HG02870 (cell line): ENCODE results near the gene DENND4C.
A peak's percentile ranks its signal among the peaks of the same experiment; 100 is the strongest.
"Not testable (repeated sequence)": the region's sequence is repeated elsewhere in the genome, so short reads cannot be mapped to it uniquely, and the experiment has no call there.

ENCODE experiments used
- ATAC-seq: cut with Tn5 transposase; IDR thresholded peaks from one replicate; pipeline ENCODE4 v1.9.1; 2021; ENCODE audit warnings: mild to moderate bottlenecking, moderate library complexity; ENCODE audit not compliant: unreplicated experiment

Gene DENND4C

DNA sequence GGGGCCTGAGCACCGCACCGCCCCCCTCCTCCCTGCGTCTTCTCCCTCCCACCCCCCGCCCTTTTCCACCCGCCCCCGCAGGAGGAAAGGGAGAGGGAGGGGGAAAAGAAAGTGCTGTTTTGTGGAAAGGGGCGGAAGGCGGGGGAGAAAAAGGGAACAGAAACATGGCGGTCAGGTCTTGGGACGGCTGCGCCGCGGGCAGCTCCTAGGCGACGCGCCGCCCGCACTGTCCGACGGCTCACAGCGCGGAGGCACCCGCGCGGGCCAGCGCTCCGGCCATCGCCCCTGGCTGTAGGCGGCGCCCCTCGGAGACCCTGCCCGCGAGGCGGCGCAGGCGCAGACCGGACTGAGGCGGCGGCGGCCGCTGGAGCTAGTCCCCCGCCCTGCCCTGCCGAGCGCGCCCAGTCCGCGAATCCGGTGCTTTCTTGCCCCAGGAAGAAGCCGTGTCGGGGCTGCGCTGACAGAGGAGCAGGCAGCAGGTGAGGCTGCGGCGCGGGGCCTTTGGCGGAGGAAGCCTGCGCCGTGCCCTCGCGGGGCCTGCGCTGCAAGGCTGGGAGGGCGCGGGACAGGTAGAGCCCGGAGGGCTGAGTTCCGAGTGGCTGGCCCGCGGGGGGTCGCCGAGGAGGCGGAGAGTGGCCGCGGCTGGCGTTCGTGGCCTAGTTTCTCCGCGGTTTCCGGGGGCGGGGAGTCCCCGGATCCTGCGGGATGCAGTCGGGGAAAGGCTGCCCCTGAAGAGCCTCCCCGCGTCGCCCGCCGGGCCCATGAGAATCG, at the start of gene DENND4C:
DENND4C (plus strand) TSS at position 339 of the 771 bp plus-strand sequence. CDS start 45,482 bp downstream, outside the sequence.
- ATAC-seq, result peak; percentile 70

DNA sequence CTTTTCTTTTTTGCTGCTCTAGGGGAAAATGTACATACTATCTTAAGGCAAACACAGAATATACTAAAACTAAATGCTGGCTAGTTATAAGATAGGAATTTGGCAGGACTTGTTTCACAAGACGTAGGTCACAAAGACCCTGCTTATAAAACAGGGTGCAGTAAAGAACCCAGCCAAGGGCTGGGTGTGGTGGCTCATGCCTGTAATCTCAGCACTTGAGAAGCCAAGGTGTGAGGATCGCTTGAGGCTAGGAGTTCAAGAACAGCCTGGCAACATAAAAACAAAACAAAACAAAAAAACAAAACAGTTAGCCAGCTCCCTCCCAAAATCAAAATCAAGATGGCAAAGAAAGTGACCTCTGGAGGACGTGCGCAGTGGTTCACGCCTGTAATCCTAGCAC, 49.5 kb upstream of the DENND4C start:
- no peak for ATAC-seq

DNA sequence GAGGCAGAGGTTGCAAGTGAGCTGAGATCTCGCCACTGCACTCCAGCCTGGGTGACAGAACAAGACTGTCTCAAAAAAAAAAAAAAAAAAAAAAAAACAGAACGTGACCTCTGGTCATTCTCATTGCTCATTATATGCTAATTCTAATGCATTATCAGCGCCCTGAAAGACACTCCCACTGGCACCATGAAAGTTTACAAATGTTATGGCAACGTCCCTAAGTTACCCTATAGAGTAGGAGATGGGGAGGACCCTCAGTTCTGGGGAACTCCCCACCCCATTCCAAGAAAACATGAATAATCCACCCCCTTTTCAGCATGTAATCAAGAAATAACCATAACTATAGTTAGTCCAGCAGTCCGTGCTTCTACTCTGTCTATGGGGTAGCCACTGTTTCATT, 48.9 kb upstream of the DENND4C start:
- ATAC-seq, result no peak

DNA sequence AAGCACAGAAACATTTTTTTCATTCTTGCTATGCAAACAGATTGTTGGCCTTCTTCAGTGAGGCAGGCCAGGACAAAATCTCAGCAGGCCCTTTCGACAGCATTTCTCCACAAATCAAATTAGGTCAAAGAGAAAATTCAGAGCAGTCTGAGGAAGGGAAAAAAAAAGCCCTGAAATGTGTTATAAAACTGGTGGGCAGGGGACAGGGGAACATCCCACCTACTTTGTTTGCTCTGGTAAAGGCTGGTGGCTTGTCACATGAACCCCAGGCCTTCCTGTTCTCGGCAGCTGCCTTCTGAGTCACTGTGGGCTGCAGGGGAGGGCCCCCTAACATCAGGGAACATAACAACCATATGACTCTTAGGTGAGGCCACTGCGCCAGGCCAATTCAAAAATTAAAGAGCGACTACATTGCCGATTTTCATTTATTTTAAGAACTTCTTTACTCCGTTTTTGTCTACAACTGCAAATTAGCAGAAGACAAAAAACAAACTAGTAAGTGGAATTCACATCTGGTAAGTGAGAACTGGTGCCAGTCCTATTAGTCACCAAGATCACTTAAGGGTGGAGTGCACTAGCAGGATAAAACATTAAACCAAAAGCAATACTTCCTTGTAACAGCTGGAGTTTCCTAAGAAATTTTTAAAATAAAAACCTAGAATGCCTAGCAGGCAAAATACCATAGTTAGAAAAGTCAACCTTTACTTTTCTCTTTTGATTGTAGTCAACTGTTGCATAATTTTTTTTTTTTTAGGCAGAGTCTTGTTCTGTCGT, 46.2 kb upstream of the DENND4C start:
- ATAC-seq, result peak; percentile 99

DNA sequence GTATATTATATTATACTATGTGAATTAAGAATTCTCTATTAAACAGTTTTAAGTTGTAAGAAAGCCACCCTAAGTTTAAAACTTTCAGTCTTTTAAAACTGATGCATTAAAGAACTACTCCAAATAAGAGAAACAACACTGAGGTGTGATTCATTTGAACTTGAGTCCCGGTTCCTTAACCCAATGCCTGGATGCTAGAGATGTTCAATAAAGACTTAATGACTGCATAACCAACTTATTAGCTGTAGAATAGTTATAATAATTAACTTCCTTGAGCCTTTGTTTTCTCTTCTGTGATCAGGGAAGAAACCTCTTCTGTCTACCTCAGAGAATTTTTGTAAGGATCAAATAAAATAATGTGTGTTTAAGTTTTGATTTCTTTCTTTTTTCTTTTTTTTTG, 45.3 kb upstream of the DENND4C start:
- no peak for ATAC-seq

DNA sequence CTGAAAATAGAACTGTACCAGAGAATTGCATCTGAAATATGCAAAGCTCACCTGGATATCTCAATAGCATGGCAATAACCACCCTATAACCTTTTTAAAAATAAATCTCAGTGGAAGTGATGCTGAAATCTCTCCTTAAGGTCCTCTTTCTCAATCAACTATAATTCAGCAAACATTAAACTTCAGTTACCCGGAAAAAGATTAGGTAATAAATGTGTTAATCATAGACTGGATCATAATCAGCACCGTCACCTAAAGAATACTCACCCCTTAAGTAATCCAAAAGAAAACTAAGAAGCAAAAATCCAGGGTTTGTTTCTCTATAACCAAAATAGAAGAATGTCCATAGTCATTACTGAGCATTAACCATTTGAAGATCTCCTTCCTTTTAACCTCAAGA, 44.3 kb upstream of the DENND4C start:
- no peak for ATAC-seq

DNA sequence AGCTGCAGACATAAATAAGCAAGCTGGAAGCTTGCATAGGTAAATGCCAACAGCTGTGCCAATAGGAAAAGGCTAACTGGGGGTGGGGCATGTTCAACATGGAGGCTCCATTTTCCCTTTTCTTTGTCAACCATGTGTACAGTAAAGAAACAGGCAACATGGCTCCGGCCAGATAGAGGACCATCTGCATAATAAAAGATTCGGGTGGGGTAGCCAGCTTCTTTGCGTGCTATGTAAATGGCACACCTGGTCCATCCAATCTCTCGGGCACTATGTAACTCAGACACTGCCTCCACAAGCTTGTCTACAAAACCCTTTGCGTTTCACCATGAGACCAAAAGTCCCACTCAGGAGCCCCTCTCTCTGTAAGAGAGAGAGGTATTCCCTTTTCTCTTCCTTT, 41.7 kb upstream of the DENND4C start:
- no peak for ATAC-seq

DNA sequence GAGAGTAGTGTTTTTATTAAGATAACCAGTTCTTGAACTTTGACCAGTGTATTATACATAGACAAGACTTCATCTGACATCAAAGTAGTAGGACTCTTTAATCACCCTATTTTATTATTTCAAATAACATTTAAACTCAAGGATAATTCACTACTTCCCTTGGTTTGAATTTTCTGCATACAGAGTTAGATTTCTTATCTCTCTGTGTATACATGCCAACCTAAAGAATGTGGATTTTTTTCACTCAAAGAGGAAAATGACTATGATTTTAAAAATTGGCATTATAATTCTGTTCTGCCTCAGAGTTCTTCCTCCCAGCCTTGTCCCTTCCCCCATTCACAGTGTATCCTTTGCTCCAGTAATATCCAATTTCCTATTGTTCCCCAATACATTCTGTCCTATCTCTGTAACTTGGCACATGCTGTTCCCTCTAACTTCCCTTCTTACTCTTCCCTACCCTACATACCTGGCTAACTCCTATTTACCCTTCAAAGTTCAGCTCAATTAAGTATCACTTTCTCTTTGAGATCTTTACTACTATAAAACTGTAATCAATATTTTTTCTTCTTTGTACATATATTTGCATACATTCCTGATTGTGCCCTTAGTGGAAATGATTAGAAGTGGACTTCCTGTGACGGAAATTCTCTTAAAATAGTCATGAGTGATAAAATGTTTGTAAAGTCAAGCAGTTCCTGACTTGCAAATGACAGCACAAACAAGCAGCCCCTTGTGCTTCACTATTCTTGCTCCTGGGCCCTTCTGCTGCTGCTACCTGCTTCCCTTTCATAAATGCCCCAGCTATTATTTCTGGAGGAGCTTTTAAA, 38.1 kb upstream of the DENND4C start:
- no peak for ATAC-seq

DNA sequence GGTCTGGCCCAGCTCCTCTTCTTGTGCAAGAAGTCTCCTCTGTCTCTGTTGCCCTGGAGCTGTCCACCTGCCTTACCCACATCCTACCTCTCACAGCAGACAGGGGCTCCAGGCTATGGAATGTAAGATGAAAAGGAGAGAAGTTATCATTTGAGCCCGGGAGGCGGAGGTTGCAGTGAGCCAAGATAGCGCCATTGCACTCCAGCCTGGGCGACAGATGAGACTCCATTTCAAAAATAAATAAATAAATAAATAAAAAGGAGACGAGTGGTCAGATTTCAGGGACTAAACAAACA, 37.5 kb upstream of the DENND4C start:
- no peak for ATAC-seq

DNA sequence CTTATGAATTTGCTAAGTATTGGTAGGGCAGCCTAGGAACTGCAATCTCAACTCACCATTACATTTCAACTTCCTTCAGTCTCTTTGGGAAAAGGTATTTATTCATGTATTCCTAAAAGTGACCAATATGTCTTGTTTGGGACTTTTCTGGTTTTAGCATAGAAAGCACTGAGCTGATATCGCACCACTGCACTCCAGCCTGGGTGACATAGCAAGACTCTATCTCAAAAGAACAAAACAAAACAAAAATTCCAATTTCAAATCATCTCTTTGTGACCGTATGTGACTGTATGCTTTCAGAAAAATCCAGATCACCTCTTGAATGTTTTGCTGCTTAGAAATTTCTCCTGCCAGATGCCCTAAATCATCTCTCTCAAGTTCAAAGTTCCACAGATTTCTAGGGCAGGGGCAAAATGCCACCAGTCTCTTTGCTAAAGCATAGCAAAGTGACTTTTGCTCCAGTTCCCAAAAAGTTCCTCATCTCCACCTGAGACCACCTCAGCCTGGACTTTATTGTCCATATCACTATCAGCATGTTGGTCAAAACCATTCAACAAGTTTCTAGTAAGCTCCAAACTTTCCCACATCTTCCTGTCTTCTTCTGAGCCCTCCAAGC, 37.0 kb upstream of the DENND4C start:
- not testable (repeated sequence) for ATAC-seq

DNA sequence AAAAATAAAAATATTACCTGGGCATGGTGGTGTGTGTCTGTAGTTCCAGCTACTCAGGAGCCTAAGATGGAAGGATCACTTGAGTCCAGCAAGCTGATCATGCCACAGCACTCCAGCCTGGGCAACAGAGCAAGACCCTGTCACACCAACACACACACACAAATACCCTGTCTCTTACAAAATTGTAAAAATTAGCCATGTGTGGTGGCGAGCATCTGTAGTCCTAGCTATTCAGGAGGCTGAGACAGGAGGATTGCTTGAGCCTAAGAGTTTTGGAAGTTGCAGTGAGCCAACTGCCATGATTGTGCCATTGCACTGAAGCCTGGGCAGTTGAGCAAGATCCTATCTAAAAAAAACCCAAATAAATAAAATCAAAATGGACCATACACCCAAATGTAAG, 32.1 kb upstream of the DENND4C start:
- no peak for ATAC-seq

DNA sequence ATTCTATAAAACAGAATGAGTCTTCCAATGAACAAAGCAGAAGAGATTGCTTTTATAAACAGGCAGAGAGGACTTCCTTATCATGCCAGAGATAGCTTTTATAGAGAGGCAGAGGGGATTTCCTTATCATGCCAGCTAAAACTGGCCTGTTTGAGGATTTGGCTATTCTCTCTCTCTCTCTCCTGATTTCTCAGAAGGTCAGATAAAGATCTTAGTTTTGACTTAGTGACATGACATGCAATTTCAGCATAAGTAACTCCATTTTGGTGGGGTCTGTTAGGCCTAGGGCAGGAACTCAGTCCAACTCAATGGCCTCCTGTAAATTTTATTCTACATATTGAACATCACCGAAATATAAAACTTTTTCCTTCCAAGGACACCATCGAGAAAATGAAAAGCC, 31.5 kb upstream of the DENND4C start:
- ATAC-seq, result no peak

DNA sequence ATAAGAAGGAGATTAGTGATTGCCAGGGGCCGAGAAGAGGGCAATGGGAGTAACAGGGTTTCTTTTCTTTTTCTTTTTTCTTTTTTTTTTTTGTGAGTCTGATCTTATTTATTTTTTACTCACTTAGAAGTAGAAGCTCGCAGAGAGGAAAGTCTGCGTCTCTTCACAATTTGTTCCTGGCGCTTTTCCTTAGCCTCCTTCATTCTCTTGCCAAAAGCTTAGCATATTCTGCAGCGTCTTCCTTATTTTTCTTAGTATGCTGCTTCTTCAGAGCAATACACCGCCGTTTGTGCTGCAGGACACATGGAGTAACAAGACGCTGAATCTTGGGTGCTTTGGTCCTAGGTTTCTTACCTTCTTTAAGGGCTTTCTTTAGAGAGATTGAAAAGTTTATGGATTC, 30.3 kb upstream of the DENND4C start:
- ATAC-seq, result no peak

DNA sequence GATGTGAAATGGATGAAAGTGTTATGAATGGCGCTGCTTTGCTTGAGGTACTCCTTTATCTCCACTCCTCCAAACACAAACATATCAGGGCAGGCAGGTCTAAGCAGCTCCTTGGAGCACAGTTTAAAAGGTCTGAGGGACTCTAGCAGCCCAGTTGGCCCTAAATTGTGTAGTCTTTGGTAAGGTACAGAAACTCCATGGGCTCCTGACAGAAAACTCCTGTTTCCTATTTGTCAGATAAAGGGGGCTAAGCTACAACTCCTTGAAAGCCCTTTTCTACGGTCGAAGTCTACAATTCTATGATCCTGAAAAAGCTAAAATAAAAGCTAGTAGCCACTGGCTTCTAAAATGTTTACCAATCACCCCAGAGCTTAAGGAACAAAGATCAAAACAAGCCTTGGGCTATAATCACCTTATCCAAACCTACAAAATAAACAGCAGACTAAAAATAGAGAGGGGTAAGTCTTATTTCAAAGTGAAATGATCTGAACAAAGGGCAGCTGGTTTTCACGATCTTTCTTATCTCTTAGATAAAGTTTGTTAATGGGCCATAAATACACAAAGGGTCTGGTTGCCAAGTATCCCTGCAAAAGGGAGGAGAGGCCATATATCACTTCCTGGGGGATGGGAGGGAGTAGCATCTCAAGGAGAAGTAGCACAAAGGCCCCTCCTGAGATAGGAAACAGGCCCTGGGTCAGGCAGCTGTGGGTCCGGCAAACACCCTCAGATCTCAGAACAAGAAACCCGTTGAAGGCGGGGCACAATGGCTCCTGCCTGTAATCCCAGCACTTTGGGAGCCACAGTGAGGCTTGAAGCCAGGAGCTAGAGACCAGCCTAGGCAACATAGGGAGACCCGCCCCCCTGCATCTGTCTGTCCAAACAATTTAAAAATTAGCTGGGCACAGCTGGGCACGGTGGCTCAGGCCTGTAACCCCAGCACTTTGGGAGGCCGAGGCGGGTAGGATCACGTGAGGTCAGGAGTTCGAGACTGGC, 28.3 kb upstream of the DENND4C start:
- ATAC-seq, result no peak

DNA sequence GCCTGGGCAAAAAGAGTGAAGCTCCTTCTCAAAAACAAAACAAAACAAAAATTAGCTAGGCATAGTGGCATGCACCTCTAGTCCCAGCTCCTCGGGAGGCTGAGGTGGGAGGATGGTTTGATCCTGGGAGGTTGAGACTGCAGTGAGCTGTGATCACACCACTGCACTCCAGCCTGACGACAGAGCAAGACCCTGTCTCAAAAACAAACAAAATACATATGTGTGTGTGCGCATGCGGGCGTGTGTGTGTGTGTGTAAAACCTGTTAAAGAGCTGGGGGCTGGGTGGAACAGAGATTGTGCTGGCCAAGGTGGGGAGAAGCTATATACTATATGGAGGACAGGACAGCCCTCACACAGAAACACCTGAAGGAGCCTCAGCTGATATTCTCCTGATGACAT, 27.4 kb upstream of the DENND4C start:
- ATAC-seq, result no peak

DNA sequence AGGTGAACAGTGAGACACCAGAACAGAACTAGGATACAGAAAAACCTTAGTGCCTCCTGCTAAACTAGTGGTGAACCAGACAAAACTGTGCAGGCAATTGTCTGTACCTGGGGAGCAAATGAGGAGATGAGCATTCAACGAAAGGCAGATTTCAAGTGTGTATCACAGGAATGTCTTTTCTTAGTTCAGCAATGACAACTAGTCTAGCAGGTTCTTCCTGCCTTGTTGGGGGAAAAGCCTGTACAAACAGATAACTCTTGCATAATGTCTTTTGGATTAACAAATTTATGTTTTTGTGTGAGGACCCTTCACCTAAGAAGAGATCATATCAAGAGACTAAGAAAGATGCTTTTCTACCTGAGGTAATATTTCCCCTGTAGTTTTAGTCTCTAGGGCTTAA, 21.8 kb upstream of the DENND4C start:
- no peak for ATAC-seq

DNA sequence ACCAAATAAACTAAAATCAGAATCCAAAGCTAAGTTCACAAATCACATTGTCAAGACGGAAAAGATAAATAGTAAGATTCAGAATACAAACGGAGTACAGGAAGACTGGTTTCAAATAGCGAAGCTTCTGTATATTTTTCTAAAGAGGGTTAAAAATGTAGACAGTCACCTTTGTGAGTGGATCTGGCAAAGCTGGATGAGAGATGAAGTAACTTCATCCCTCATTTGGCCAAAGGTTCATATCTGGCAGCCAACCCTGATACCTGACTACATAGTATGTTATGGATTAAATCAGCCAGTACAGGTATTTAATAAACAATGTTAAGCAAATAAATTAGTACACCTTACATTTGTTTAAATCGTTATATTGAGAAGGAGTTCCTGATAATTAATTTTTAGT, 21.3 kb upstream of the DENND4C start:
- ATAC-seq, result no peak

DNA sequence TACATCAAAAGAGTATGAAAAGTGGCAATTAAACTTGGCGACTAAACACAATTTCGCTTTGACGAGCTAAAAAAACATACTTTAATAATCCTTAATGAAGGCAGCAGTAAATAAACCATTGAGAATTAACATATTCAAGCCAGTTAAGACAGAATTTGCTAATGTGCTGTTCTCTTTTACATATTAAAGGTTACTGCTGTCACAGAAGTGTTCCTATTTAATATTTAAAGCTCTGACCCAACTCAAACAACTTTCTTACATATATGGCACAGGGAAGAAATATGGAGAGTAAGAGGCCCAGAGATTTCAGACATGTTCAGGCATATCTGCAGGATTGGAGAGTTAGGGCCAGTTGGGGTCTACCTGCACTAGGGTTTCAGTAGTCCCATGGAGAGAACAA, 16.7 kb upstream of the DENND4C start:
- ATAC-seq, result no peak

DNA sequence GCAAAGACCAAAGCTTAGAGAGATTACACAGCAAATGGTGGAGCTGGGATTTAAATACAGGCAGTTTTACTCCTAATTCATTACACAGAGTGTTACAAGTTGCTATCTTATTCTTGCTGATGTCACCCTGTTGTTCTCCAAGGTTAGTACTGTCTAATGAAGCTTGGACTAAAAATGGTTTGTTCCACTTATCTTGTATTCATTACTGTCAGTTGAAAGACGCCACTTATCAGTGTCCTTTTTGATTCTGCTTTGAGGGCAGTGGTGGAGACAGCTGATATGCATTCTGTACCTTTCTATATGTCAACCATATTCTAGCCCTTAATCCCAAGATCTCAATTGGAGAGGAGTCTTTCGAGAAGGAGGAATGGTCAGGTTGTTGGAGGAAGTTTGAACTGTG, 14.0 kb upstream of the DENND4C start:
- ATAC-seq, result no peak

DNA sequence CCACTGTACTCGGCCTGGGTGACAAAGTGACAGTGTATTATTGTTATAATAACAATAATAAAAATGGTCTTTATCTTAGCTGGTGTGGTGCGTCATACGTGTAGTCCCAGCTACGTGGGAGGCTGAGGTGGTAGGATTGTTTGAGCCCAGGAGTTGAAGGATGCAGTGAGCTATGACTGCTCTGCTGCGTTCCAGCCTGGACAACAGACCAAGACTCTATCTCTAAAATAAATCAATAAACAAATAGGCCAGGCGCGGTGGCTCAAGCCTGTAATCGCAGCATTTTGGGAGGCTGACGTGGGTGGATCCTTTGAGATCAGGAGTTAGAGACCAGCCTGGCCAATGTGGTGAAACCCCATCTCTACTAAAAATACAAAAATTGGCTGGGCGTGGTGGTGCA, 9.2 kb upstream of the DENND4C start:
- ATAC-seq, result no peak
